ENCODE measurements around the gene ADAMTS13. TPM values are rescaled to one million over a fixed set of nuclear protein-coding genes. Genes with fewer than 3 reads are reported as not detected.
"Not testable (repeated sequence)": the region's sequence is repeated elsewhere in the genome, so short reads cannot be mapped to it uniquely, and the experiment has no call there.

Gene ADAMTS13
- total RNA-seq, 4 donors from 2014 or later = 2.6 to 12.7 (median 7.2) TPM

- DNase-seq = no peak
- H3K9me3 ChIP-seq = no peaks in the 10 kb centered on the region
- in situ Hi-C loops (cut with MboI; ENCODE audit: low pct_ligation_motif_present in 1 of 4, low pct_unique_long_range_greater_than_20kb in 1 of 4, low sequenced_read_pairs in 3 of 4) = no loop called here
- peaks cover 0 to 5% (median 0%) of the 10 kb centered on the region in 4 donors for H3K4me1 ChIP-seq
- intact Hi-C loops (cut with DNase I; ENCODE audit: low total_unique reads) = no loop called here
- no peaks in the 10 kb centered on the region for H3K36me3 ChIP-seq
- H3K4me3 ChIP-seq = no peak overlapping the region
- WGBS, 2 donors (ENCODE audit: low coverage in 1 of 2) = 84 to 93% methylated on average over 2 to 5 of the region's 13 CpGs
- H3K27me3 ChIP-seq = no peaks in the 10 kb centered on the region
- TF ChIP-seq POLR2A (IDR thresholded peaks at IDR 0.05) (no peak), POLR2AphosphoS5 (IDR thresholded peaks at IDR 0.05) (no peak), EP300 (IDR thresholded peaks at IDR 0.05; ENCODE audit: low read depth) (no peak)
- TF ChIP-seq, protein P1, sequence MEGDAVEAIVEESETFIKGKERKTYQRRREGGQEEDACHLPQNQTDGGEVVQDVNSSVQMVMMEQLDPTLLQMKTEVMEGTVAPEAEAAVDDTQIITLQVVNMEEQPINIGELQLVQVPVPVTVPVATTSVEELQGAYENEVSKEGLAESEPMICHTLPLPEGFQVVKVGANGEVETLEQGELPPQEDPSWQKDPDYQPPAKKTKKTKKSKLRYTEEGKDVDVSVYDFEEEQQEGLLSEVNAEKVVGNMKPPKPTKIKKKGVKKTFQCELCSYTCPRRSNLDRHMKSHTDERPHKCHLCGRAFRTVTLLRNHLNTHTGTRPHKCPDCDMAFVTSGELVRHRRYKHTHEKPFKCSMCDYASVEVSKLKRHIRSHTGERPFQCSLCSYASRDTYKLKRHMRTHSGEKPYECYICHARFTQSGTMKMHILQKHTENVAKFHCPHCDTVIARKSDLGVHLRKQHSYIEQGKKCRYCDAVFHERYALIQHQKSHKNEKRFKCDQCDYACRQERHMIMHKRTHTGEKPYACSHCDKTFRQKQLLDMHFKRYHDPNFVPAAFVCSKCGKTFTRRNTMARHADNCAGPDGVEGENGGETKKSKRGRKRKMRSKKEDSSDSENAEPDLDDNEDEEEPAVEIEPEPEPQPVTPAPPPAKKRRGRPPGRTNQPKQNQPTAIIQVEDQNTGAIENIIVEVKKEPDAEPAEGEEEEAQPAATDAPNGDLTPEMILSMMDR (IDR thresholded peaks at IDR 0.05) = no peak
- no peak overlapping the region for H3K27ac ChIP-seq
Measured at GRCh38 chr9:133448487-133448972, 26.4 kb downstream of the ADAMTS13 start.

DNA sequence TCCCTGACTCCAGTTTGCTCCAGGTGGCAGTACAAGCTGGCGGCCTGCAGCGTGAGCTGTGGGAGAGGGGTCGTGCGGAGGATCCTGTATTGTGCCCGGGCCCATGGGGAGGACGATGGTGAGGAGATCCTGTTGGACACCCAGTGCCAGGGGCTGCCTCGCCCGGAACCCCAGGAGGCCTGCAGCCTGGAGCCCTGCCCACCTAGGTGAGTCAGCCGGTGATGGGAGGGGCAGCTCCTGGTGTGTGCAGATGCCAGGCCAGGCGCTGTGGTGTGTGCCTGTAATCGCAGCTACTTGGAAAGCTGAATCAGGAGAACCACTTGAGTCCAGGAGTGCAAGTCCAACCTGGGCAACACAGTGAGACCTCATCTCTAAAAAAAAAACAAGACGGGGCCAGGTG, 27.6 kb downstream of the ADAMTS13 start:
- no peak overlapping the region for H3K27ac ChIP-seq

GRCh38 chr9:133451865-133452264, 29.7 kb downstream of the ADAMTS13 start:
- H3K4me1 ChIP-seq; DNase-seq; H3K4me3 ChIP-seq; H3K9me3 ChIP-seq; H3K36me3 ChIP-seq; H3K27me3 ChIP-seq; in situ Hi-C loops (cut with MboI; ENCODE audit: low pct_ligation_motif_present in 1 of 4, low pct_unique_long_range_greater_than_20kb in 1 of 4, low sequenced_read_pairs in 3 of 4); intact Hi-C loops (cut with DNase I; ENCODE audit: low total_unique reads); H3K27ac ChIP-seq: not testable (repeated sequence)
- 70% methylated on average over 5 of the region's 5 CpGs; no CpG with 5 or more reads in 1 of the 2 donors for WGBS, 2 donors (ENCODE audit: low coverage in 1 of 2)

More for the DNA sequence above, 27.6 kb downstream of the ADAMTS13 start:
- TF ChIP-seq POLR2A (IDR thresholded peaks at IDR 0.05) (no peak), POLR2AphosphoS5 (IDR thresholded peaks at IDR 0.05) (no peak), EP300 (IDR thresholded peaks at IDR 0.05; ENCODE audit: low read depth) (no peak)
- TF ChIP-seq, protein P1 (IDR thresholded peaks at IDR 0.05) = no peak
- Histone ChIP-seq H3K4me1 (peaks cover 0 to 5% (median 0%) of the 10 kb centered on the region in 4 donors), H3K36me3 (no peaks in the 10 kb centered on the region), H3K27me3 (no peaks in the 10 kb centered on the region), H3K9me3 (no peaks in the 10 kb centered on the region), H3K4me3 (no peak overlapping the region)
- intact Hi-C loops (cut with DNase I; ENCODE audit: low total_unique reads) = no loop called here
- WGBS, 2 donors (ENCODE audit: low coverage in 1 of 2) = 70% methylated on average over 12 of the region's 12 CpGs; no CpG with 5 or more reads in 1 of the 2 donors
- in situ Hi-C loops (cut with MboI; ENCODE audit: low pct_ligation_motif_present in 1 of 4, low pct_unique_long_range_greater_than_20kb in 1 of 4, low sequenced_read_pairs in 3 of 4) = no loop called here
- peak; percentile 57 for DNase-seq

GRCh38 chr9:133452562-133452961, 30.4 kb downstream of the ADAMTS13 start:
- in situ Hi-C loops (cut with MboI; ENCODE audit: low pct_ligation_motif_present in 1 of 4, low pct_unique_long_range_greater_than_20kb in 1 of 4, low sequenced_read_pairs in 3 of 4) = no loop called here
- intact Hi-C loops (cut with DNase I; ENCODE audit: low total_unique reads) = no loop called here
- Histone ChIP-seq H3K9me3 (no peaks in the 10 kb centered on the region), H3K27ac (no peak overlapping the region), H3K4me1 (peaks cover 0 to 5% (median 0%) of the 10 kb centered on the region in 4 donors), H3K4me3 (no peak overlapping the region), H3K27me3 (no peaks in the 10 kb centered on the region), H3K36me3 (no peaks in the 10 kb centered on the region)
- 89% methylated on average over 7 of the region's 7 CpGs; no CpG with 5 or more reads in 1 of the 2 donors for WGBS, 2 donors (ENCODE audit: low coverage in 1 of 2)
- no peak for DNase-seq
- TF ChIP-seq, protein P1 (IDR thresholded peaks at IDR 0.05) = no peak
- TF ChIP-seq POLR2A (IDR thresholded peaks at IDR 0.05) = no peak
- TF ChIP-seq POLR2AphosphoS5 (IDR thresholded peaks at IDR 0.05) = no peak
- no peak for TF ChIP-seq EP300 (IDR thresholded peaks at IDR 0.05; ENCODE audit: low read depth)

GRCh38 chr9:133453651-133454050, 31.5 kb downstream of the ADAMTS13 start:
- H3K27me3 ChIP-seq = no peaks in the 10 kb centered on the region
- WGBS, 2 donors (ENCODE audit: low coverage in 1 of 2) = 71 to 100% methylated on average over 1 to 11 of the region's 11 CpGs
- DNase-seq = no peak
- no peak overlapping the region for H3K4me3 ChIP-seq
- H3K9me3 ChIP-seq = no peaks in the 10 kb centered on the region
- in situ Hi-C loops (cut with MboI; ENCODE audit: low pct_ligation_motif_present in 1 of 4, low pct_unique_long_range_greater_than_20kb in 1 of 4, low sequenced_read_pairs in 3 of 4) = no loop called here
- no peaks in the 10 kb centered on the region for H3K36me3 ChIP-seq
- intact Hi-C loops (cut with DNase I; ENCODE audit: low total_unique reads) = no loop called here
- H3K4me1 ChIP-seq = peaks cover 0 to 6% (median 0%) of the 10 kb centered on the region in 4 donors
- H3K27ac ChIP-seq = no peak overlapping the region
- TF ChIP-seq, protein P1 (IDR thresholded peaks at IDR 0.05) = no peak
- no peak for TF ChIP-seq POLR2AphosphoS5 (IDR thresholded peaks at IDR 0.05)
- no peak for TF ChIP-seq POLR2A (IDR thresholded peaks at IDR 0.05)
- no peak for TF ChIP-seq EP300 (IDR thresholded peaks at IDR 0.05; ENCODE audit: low read depth)

Data from transverse colon (tissue), 4 donors.